Smooth muscle cell of bladder (primary cell): ENCODE results near the gene BCO2. TPM values are rescaled to one million over a fixed set of nuclear protein-coding genes. Genes with fewer than 3 reads are reported as not detected.

Source experiments
- total RNA-seq: library from RNA; depleted of rRNA; stranded (reverse); fragments of >200 nt; gene quantifications from 2 replicates; pipeline ENCODE4 v1.2.3, GENCODE V29; 2014

Gene BCO2
- total RNA-seq: 7.5 and 11.9 TPM in 2 replicates

DNA sequence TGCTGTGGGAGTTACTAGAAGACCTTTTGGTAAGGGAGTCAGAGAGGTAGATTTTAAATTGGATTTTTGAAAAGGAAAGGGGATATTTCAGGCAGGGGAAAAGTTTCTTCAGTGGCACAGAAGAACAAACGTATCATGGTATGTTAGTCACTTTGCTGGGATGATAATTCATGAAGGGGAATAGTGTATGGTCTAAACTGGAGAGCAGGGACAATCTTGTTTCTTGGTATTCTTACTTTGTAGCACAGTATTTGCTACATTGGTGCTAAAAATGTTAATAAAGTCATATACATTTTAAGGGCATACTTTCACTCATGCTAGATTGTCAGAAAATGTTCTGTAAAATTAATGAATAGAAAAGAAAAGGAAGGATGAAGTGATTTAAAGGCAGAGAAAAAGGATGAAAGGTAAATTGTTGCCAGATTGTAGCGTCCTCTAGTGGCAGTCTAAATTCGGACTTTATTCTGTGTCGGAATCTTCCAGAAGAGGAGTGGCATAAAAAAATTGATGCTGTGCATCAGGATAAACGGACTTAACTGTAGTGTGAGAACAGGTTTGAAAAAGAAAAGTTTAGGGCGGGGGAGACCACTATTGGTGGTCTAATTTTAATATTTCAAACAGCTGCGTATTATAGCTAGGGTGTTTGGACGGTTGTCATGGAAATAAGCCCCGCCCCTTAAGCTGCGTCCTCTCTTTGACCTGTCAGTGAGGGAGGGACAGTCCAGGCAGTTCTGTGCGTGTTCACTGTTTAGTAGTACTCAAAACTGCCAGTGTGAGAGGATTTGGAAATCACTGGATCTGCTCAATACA, at the start of gene BCO2:
BCO2 (plus strand) TSS at position 724 of the 810 bp plus-strand sequence. CDS start 90 bp downstream, outside the sequence.

DNA sequence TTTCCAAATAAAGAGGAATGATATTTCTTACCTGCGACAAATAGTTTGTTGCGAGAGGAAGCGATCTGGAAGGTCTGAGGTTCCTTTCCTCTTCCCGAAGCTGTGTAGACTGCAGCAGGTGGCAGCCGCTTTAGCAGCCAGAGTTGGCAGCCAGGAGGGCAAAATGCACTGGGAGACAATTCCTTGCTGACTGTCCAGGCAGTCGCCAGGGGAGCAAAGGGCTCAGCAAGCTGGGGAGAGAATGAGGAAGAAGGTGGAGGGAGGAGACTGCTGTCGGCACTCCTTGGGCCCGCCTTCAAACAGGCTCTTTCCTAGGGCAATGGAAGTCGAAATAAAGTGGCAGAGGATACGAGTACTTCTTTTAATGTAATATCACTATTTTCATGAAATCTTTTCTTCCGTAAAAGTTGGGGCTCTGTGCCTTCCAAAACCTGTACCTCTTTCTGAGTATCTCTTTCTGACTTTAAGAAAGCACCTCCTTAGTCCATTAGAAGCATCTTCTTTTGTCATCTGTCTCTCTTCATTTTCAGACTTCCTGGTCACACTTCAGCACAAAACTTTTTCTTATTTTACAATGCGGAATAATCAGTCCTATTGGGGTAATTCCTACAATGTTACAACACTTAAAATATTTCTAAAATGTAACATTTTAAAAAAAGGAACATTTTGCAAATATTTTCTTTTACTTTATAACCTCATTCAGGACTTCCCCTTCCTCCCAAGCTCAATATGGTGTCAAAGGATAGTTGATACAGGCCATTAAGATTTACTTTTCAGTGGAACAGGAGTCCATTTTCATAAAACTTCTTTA, 11.2 kb upstream of the BCO2 start, which contains the start of gene IL18:
IL18 (minus strand) TSS at position 220 of the 811 bp plus-strand sequence. CDS start 9,041 bp downstream, outside the sequence.

DNA sequence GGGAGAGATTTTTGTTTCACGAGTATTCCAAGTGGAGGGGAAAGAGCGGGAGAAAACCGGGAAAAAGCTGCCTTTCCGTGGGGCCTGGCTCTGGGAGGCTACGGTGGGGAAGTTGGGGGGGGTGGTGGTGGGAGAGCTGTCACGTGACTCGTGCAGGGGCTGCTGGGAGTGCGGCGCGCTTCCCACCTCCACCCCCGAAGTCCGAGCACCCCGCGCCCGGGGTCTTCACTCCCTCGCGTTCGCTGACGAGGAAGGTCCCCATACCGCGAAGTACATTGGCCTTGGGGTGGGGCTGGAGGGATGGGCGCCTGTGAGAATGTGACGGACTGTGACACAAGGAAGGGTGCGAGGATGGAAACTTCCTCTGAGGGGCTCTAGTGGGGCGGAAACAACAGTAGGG, 8.2 kb upstream of the BCO2 start, which contains the start of gene TEX12:
TEX12 (plus strand) TSS at position 228 of the 400 bp plus-strand sequence. CDS start 1,897 bp downstream, outside the sequence.

DNA sequence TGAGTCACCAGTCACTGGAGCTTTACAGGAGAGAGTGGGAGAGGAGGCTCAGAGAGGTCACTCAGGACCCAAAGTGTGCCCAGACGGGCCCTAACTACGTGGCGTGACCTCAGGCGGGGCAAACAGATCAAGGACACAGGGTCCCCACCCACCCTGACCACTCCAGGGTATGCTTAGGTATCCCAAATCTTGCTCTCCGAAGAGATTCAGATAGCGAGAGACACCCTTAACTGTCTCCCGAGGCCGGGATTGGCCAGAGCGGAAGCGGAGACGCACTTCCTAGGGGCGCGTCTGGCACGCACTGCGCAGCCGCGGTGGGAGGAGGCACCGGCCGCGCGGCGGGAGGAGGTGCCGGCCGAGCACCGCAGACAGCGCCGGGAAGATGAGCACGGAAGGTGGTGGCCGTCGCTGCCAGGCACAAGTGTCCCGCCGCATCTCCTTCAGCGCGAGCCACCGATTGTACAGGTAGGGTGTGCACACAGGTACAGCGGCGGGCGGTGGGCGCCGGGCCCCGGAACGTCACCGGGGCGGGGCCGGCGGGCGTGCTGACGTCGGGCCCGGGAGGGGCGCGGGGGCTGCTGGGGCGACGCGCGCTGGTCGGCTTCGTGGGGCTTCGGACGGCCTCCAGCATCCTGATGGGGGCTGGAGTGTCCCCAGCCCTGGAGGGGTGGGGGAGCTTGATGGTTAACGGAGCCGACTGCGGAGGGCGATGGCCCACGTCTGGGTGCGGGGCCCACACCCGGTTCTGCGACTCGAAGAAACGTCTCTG, 50.9 kb downstream of the BCO2 start, which contains the start of gene PTS:
PTS (plus strand) TSS at position 367 of the 769 bp plus-strand sequence; CDS start at position 383, 16 bp downstream.

DNA sequence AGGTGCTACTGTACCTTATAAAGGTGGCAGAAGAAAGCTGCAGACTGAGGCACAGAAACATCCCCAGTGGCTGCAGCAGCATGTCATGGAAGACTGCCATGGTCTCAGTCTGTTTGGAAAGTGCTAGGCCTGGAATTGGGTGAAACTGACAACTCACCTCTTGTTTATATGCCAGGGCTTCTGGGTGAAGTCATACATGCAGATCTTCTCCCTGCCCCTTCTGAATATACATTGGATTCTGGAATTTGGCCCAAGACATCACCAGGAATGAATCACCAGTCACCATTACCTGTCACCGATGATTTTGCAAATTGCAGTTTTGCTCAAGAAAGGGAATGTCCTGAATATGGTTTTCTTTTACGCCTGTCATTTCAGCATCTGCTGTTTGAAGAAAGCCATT, 85.2 kb downstream of the BCO2 start, which contains the start of gene PLET1:
PLET1 (minus strand) TSS at position 371 of the 400 bp plus-strand sequence; CDS start at position 100, 271 bp downstream.

Other genes starting within 250 kb of the BCO2 start
- 16.2 and 22.1 TPM in 2 replicates for gene DIXDC1, start 238.2 kb upstream of the BCO2 start, total RNA-seq
- gene DLAT, start 150.1 kb upstream of the BCO2 start, total RNA-seq: 31.7 and 35.0 TPM in 2 replicates
- 1.5 and 1.6 TPM in 2 replicates for gene PIH1D2, start 101.5 kb upstream of the BCO2 start, total RNA-seq
- 22.2 and 25.7 TPM in 2 replicates for gene NKAPD1, start 101.2 kb upstream of the BCO2 start, total RNA-seq
- gene TIMM8B, start 88.8 kb upstream of the BCO2 start, total RNA-seq: 69.3 and 93.7 TPM in 2 replicates
- 170 and 196 TPM in 2 replicates for gene SDHD, start 88.6 kb upstream of the BCO2 start, total RNA-seq
- gene IL18, start 11.4 kb upstream of the BCO2 start, total RNA-seq: 5.8 and 9.2 TPM in 2 replicates
- 0.14 and 0.28 TPM in 2 replicates for gene TEX12, start 8.1 kb upstream of the BCO2 start, total RNA-seq
- 66.3 and 67.7 TPM in 2 replicates for gene PTS, start 50.9 kb downstream of the BCO2 start, total RNA-seq
- gene PLET1, start 85.3 kb downstream of the BCO2 start, total RNA-seq: not detected in 2 replicates